ENCODE results near the gene APBA2.
"Not testable (repeated sequence)": the region's sequence is repeated elsewhere in the genome, so short reads cannot be mapped to it uniquely, and the experiment has no call there.

The APBA2 gene

DNA sequence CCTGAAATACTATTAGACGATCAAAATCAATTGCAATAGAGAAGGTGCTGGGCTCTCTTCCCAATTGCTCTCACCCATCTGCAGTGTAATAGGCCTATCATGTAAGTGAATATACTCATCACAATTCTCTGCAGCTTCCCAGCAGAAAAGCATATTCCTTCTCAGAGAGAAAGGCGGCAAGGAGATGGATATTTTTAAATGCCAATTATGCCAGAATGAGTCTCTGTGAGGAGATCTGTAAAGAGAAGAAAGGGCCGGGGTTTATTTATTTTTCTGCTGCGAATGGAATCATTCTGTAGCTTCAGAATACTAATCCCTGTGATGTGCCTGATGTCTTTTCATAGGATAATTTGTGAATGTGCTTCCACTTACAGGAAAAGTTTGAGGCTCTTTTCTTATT is 112.0 kb downstream of the APBA2 start:
- DNase-seq (ENCODE audit: low read depth) = no peak

DNA sequence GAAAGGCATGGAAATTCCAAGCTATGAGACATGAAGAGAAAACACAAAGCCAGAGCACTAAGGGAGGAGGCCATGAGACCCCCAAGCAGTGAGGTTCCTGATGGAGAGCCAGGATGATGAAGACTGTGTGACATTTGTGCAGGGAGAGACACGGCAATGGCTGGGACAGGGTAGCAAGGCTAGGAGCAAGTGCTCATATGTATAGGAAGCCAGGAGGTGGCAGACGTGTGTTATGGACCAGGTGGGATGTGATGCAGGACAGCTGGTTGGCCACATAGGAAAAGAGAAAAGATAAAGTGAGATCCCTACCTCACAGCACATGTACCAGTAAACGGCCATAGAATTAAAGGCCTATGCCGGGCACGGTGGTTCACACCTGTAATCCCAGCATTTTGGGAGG is 112.7 kb downstream of the APBA2 start:
- DNase-seq (ENCODE audit: low read depth) = no peak

DNA sequence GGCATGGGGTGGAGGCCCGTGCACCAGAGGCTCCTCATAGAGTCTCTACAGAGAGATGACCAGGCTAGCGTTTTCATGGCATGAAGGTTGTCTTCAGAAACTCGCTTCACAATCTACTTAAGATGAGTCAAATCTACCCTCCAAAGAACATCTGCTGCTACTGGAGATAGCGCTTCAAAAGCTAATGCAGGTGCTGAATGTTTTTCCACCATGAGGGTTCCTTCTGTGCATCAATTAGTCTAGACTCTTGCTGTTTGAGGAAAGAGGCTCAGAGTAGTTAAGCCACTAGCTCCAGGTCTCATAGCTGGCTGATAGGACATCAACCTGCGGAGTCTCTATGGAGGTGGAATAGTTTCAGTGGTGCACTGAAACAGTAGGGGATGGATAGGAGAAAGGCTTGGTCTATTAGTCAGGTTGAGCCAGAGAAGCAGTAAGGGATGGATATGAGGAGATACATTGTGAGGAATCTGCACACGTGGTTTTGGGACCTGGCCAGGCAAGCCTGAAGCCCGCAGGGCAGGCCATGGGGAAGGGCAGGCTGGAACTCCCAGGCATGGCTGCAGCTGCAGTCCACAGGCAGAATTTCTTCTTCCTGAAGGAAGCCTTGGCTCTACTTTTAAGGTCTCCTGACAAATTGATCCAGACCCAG is 117.5 kb downstream of the APBA2 start:
- no peak for DNase-seq (ENCODE audit: low read depth)

DNA sequence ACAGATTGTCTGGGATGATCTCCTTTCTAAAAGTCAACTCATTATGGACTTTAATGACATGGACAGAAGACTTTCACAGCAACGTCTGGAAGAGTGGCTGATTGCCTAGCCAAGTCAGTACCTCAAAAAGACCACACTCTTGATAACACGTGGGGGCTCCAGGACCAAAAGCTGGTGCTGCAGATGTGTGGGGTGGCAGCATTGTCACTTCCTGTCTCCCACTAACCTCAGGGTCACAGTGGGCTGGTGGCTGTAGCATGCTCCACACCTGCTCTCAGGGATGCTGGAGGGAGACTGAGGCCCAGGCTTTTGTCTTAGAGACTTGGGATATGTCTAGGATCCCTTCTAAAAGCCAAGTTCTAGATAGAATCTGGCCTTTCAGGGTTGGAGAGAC is 118.1 kb downstream of the APBA2 start:
- DNase-seq (ENCODE audit: low read depth) = no peak

DNA sequence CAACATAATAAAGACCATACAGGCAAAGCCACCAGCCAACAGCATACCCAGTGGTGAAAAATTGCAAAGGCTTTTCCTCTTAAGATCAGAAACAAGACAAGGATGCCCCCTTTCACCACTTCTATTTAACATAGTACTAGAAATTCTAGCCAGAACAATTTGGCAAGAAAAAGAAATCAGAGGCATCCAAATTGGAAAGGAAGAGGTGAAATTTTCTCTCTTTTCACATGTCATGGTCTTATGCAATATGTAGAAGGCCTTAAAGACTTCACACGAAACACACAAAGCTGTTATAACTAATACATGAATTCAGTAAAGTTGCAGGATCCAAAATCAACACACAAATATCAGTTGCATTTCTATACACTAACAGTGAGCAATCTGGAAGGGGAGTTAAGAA is 120.2 kb downstream of the APBA2 start:
- DNase-seq (ENCODE audit: low read depth) = no peak

DNA sequence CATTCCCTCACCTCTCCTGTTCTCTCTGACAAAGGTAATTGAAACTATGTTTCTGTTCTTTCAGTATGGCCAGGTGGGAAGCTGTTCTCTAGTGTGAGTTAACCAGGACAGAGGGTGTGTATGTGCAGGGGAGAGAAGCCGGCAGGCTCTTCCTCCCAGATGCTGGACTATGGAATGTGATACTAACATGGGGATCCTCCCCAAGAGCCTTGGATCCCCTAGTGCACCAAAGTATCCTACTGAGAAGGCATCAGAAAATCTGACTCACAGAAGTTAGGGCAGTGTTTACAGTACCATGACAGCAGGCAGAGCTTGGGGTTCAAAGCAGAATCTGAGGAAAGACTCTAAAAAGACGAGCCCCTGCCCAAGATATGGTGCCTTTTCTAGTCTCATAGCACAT is 123.1 kb downstream of the APBA2 start:
- no peak for DNase-seq (ENCODE audit: low read depth)

DNA sequence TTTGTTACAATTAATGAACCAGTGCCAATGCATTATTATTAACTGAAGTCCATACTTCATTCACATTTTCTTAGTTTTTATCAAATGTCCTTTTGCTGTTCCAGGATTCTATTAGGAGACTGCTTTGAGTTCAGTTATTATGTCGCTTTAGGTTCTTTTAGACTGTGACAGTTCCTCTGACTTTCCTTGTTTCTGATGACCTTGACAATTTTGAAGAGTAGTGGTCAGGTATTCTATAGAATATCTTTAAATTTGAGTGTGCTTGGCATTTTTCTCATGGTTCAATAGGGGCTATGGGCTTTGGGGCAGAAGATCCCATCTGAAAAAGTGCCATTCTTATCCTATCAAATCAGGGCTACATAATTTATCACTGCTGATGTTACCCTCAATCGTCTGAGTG is 126.3 kb downstream of the APBA2 start:
- no peak for DNase-seq (ENCODE audit: low read depth)

DNA sequence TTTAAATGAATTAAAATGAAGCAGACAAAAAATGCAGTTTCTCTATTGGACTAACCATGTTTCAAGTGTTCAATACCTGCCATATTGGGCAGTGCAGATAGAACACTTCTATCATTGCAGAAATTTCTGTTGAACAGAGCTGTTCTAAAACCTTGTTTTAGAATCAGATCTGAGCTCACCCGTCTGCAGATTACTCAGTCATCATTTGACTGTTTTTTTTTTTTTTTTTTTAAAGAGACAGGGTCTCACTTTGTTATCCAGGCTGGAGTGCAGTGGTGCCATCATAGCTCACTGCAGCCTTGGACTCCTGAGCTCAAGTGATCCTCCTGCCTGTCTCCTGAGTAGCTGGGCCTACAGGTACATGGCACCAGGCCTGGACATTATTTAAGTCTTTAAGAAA is 128.7 kb downstream of the APBA2 start:
- no peak for DNase-seq (ENCODE audit: low read depth)

DNA sequence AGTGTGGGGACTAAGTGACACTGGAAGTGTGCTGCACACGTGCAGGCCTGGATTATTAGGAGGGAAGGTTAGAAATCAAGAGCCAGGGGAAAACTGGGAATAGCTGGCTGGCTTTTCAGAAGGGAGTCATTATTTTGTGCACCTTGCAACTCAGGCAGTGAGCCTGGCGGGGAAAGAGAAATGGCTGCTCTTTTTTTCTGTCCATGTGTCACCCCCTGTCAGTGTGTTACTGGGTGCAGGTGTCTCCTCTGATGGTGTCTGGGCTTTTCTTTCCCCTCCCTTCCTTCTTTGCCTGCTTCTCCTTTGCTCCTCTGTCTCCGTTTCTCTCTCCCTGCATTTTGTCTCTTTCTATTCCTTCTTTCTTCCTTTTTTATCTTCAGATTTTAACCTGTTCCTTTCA is 130.7 kb downstream of the APBA2 start:
- no peak for DNase-seq (ENCODE audit: low read depth)

DNA sequence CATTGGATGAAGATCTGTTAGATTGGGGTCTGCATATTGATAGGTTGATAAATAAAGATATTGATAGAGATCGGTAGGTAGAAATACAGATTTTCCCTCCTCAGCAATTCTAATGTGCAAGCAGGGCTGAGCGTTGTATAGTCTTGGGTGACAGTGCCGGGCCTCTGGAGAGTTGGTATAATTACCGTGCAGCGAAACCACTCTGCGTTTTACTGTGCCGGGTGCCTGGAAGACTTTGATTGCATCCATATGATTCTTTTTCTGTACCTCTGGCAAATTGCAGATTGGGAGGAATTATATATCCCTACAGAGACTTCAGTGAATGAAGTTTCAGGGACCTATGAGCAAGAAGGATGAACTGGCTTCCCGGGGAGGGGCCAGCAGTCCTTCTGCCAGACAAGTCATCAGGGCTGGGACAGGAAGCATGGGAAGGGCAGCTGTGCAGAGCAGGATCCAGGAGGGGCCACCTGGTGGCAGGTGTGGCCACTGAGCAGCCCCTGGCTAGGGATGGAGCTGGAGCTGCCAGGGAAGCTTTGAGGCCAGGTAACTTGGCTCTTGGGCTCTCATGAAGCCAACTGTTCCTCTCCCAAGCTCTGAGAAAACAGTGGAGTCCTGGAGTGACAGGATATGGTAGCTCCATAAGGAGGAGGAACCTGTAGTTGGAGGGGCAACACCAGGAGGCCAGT is 132.5 kb downstream of the APBA2 start:
- DNase-seq (ENCODE audit: low read depth) = no peak

DNA sequence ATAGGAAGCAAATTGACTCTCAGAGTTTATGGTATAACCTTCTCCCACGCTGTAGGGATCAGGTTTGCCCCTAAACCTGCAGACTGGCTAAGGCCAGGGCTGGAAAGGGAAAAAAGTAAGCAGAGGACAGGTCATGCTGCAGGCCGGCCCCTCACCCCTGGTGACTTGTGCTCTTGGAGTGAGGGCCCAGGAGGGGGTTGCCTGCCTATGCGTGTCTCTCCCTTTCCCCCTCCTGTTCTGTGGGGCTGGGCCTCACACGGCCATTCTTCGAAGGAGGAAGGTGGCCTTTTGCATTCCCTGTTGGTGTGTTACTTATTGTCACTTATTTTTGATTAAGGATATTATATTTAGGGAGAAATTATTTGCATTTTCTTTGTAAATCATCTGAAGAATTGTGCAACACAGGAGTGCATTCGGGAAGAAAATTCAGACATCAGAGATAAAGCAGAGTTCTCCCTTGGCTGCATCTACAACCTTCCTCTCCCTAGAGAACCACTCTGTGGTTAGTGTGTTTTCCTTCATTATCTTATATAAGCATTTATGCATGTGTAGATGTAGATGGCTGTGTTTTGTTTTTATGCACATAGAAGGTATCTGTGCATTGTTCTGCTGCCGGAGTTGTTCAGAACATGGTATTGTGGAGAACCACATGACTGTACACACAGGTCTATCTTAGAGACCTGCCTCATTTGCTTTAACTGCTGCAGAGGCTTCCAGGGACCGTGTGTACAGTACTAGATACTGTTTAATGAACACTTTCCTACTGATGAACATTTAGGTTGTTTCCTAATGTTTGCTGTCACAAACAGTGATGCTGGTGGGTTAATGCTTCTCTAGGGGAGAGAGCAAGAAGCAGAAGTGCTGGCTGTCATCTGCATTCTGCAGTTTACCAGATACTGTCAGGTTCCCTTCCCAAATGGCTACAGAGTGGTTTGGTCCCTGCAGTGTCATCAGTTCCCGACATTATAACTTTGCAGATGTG is 133.5 kb downstream of the APBA2 start:
- no peak for DNase-seq (ENCODE audit: low read depth)

DNA sequence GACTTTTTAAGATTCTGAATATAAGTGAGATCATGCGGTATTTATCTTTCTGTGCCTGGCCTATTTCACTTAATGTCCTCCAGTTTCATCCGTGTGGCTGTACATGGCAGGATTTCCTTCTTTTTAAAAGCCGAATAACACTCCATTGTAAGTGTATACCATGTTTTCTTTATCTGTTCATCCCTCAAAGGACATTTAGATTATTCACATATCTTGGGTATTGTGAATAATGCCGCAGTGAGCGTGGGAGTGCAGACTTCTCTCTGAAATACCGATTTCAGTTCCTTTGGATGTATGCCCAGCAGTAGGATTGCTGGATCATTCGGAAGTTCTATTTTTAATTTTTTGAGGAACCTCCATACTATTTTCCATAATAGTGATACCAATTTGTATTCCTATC is 136.1 kb downstream of the APBA2 start:
- DNase-seq (ENCODE audit: low read depth) = no peak

DNA sequence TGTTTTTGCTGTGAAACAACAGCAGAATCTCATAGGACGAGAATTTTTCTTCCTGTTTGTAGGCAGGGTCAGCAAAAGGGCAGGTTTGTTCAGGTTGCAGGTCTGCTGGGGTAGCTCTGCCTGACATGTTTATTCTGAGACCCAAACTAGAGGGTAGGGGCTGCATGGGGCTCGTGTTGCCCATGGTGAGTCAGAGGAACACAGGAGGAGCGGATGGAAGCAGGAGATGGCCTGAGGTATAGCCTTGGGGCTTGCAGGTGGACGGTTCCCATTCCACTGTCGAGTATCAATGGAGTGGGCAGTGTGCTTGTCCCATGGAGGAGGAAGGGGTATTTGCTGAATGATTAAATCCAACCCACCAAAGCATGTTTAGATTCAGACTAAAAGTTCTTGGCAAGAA is 138.9 kb downstream of the APBA2 start:
- DNase-seq (ENCODE audit: low read depth) = no peak

DNA sequence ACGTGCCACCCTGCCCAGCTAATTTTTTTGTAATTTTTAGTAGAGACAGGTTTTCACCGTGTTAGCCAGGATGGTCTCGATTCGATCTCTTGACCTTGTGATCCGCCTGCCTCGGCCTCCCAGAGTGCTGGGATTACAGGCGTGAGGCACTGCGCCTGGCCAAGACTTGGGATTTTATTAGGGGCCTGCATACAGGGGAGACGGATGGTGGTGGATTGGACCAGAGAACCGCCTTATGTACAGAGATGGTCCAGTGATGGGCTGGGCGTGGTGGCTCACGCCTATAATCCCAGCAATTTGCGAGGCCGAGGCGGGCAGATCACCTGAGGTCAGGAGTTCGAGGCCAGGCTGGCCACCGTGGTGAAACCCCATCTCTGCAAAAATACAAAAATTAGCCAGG is 139.6 kb downstream of the APBA2 start:
- not testable (repeated sequence) for DNase-seq (ENCODE audit: low read depth)

DNA sequence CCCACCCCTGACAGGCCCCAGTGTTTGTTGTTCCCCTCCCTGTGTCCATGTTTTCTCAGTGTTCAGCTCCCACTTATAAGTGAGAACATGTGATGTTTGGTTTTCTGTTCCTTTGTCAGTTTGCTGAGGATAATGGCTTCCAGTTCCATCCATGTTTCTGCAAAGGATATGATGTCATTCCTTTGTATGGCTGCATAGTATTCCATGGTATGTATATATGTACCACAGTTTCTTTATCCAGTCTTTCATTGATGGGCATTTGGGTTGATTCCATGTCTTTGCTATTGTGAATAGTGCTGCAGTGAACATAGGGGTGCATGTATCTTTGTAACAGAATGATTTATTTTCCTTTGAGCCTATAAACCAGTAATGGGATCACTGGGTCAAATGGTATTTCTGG is 142.4 kb downstream of the APBA2 start:
- DNase-seq (ENCODE audit: low read depth) = not testable (repeated sequence)

DNA sequence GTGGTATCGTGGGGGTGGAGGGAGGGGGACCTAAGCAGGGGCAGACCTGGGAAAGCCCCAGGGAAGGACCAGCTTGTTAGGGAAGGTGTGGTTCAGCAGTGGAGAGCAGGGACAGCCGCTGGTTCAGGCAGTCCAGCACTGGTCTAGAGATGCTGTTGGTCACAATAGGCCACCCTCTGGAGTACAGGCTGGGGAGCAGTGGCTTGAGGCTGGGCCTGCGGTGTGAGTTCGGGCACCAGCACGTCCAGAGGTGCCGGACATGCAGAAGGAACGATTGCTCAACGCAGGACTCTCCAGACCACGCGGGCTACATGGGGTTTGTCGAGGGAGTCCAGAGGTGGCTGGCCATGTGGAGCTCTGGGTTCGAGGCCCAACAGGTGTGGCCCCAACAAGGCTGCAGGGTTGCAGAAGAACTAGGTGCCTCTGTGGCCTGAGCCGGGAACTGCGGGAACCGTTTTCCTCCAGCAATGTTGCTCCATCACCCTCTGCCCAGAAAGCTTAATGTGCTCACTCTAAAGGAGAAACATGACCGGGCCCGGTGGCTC is 143.9 kb downstream of the APBA2 start:
- no peak for DNase-seq (ENCODE audit: low read depth)

DNA sequence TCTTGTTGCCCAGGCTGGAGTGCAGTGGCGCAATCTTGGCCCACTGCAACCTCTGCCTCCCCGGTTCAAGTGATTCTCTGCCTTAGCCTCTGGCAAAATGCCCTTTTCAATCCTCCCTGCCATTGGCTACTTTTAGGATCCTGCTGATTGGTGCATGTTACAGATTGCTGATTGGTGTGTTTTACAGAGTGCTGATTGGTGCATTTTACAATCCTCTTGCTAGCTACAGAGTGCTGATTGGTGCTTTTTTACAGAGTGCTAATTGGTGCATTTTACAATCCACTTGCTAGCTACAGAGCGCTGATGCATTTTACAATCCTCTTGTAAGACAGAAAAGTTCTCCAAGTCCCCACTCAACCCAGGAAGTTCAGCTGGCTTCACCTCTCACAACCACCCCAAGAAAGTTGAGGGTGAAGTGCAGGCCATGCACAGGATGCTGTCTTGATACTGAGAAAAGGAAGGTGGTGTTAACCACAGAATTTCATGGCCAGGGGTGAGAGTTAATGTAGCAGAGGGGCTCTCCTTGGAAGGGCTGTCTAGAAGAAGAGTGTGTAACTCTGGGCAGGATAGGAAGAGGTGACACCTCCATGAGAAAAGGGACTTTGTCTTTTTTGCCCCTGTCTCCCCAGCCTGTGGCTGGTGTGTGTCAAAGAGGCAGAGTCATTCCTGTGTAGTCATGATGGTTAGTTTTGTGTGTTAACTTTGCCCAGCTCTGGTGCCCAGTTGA is 145.9 kb downstream of the APBA2 start:
- DNase-seq (ENCODE audit: low read depth) = no peak

DNA sequence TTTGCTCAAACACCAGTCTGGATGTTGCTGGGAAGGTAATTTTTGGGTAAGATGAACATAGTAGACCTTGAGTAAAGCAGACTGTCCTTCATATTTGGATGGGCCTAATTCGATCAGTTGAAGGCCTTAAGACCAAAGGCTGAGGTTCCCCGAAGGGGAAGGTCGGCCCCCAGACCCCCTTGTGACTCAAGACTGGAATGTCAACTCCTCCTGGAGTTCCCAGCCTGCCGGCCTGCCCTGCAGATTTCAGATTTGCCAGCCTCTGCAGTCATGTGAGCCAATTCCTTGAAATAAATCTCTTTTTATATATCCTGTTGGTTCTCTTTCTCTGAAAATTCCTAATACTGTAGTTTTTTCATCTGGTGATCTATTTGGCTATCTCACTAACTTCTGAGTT is 146.5 kb downstream of the APBA2 start:
- no peak for DNase-seq (ENCODE audit: low read depth)

DNA sequence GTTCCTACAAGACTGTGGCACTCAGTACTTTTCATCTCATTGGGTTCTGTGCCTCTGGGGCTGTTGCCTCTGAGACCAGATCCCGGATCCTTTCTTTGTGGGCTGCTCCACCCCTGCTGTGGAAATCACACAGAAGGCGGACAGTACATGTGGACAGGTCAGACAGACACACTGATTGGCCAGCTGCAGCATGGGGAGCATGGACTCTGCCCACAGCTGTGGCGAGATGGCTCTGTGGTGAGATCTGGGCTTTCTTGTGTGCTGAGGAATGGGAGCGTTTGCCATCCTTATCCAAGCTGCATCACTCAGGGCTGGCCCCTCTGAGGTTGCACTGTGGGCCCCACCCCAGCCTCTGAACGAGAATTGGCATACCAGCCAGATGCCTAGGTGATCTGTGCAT is 147.0 kb downstream of the APBA2 start:
- no peak for DNase-seq (ENCODE audit: low read depth)

DNA sequence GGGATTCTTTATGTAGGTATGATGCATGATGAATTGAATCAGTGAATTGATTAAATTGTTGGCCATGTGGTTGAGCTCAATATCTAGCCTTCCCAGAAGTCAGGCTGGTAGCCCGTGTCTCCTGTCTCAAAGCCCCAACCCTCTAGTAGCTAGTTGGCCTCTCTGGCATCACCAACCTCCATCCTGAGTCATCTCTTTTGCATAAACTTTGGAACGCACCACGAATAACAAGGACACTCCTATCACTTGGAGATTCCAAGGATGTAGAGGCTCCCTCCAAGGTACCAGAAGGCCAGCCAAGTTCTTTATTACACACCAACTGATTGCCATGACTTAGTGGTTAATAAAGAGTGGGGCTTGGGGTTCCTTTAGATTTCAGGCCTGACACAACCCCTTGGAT is 148.4 kb downstream of the APBA2 start:
- no peak for DNase-seq (ENCODE audit: low read depth)

DNA sequence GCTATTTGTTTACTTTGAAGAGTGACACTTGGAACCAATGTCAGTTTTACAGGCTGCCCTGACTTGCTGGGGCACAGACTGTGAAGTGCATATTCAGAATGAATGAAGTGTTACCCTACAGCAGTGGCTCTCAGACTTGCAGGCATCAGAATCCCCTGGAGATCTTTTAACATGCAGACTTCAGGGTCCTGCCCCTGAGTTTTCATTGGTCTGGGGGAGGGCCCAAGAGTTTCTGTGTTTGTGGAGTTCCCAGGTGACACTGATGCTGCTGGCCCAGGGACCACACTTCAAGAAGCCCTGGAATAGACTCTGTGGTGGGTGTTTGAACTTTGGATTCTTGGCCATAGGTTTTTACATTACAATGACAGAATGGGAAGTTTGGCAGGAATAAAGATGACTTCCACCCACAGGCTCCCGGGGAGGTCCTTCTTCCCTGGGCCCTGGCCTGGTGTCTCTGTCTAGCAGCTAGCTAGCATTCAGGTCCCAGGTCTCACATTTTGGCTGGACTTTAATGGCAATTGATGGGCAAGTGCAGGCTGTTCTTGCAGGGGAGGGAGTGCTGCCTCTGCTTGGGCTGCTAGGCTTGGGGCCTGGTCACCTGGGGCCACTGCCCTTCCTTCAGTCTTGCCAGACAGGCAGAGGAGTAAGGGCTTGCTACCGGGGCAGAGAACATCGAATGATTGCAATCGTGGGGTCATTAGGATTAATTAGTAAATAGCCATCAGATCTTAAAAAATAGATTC is 149.0 kb downstream of the APBA2 start:
- no peak for DNase-seq (ENCODE audit: low read depth)

Measured in stromal cell of bone marrow (primary cell).